HCT116 (cell line): ENCODE data around the gene CETP. TPM values are rescaled to one million over a fixed set of nuclear protein-coding genes. Genes with fewer than 3 reads are reported as not detected.
A peak's percentile ranks its signal among the peaks of the same experiment; 100 is the strongest.

Experiments used
- ATAC-seq: fragments of 200-7000 bp; cut with Tn5 transposase; 2 replicates; pipeline ENCODE4 v1.9.1; 2020; ENCODE audit warnings: mild to moderate bottlenecking, moderate library complexity
- BruUV-seq: library from RNA; stranded (reverse); fragments of 400-500 nt; replicated peaks from 2 replicates; lab custom pipeline; 2021; lab: Mats Ljungman, UMichigan
- CTCF ChIA-PET: fragments of 300-600 bp; sonication (Branson Sonifier 250); formaldehyde crosslinking; loops from one replicate; lab custom pipeline; 2021; ENCODE audit warnings: antibody characterized with exemption; lab: Charles Lee
- POLR2A ChIA-PET: fragments of 300-600, 350-600 bp; sonication (Branson Sonifier 250); formaldehyde crosslinking; loops from one replicate; lab custom pipeline; 2021; ENCODE audit warnings: antibody characterized with exemption; lab: Charles Lee
- RAD21 ChIA-PET, 2 experiments: fragments of 300-600 bp; sonication (Branson Sonifier 250); formaldehyde crosslinking; loops; one replicate each; lab custom pipeline; 2023; ENCODE audit warnings: low total read pairs in 2 of 2; ENCODE audit not compliant: uncharacterized antibody in 2 of 2, unreplicated experiment in 2 of 2, low non-redundant PET in 1 of 2; lab: Charles Lee
- DNase-seq: peaks from one replicate; pipeline ENCODE4 v3.0.0-alpha.2; 2010; ENCODE audit warnings: low read depth, low spot score
- H2AFZ ChIP-seq: fragments of 200-600 bp; shearing (Covaris generic), sonication (generic); 2 replicates; pipeline ENCODE4 v1.6.1; 2017; ENCODE audit warnings: low read depth, mixed run types, mixed read lengths, antibody characterized with exemption, low read length; ENCODE audit not compliant: poor library complexity, severe bottlenecking
- H3K27ac ChIP-seq: 2 replicates; pipeline ENCODE4 v1.5.1; 2012; ENCODE audit warnings: low read depth, low read length
- H3K27me3 ChIP-seq: fragments of 200-600 bp; sonication (generic); 2 replicates; pipeline ENCODE4 v1.6.1; 2016; ENCODE audit warnings: mixed run types, low read length, mixed read lengths; ENCODE audit not compliant: insufficient read depth
- H3K36me3 ChIP-seq, 2 experiments: fragments of 200-500 bp in 1 of 2; fragments of 200-600 bp in 1 of 2; sonication (Bioruptor generic) in 1 of 2; sonication (generic) in 1 of 2; 2 replicates each; pipeline versions ENCODE4 v1.5.1 to v1.6.1; 2014 to 2016; ENCODE audit warnings: low read length in 2 of 2, inconsistent platforms in 1 of 2, mixed read lengths in 1 of 2, mixed run types in 1 of 2; ENCODE audit not compliant: insufficient read depth in 2 of 2, control insufficient read depth in 1 of 2
- H3K4me1 ChIP-seq, 2 experiments: fragments of 200-600 bp in 1 of 2; sonication (generic) in 1 of 2; 2 replicates each; pipeline versions ENCODE4 v1.5.1 to v1.6.1; 2012 to 2017; ENCODE audit warnings: low read length in 2 of 2, inconsistent platforms in 1 of 2, mild to moderate bottlenecking in 1 of 2, mixed read lengths in 1 of 2, mixed run types in 1 of 2, moderate library complexity in 1 of 2; ENCODE audit not compliant: insufficient read depth in 2 of 2, control insufficient read depth in 1 of 2
- H3K4me2 ChIP-seq: fragments of 200-600 bp; sonication (generic); 2 replicates; pipeline ENCODE4 v1.6.1; 2017; ENCODE audit warnings: mixed run types, low read length, mixed read lengths
- H3K4me3 ChIP-seq, 2 experiments: fragments of 200-600 bp in 1 of 2; sonication (generic) in 1 of 2; replicated peaks in 1 of 2; 2 replicates each; pipeline ENCODE4 v1.5.1; 2011 to 2016; ENCODE audit warnings: low read length in 2 of 2, control low read depth in 1 of 2, low read depth in 1 of 2, mild to moderate bottlenecking in 1 of 2, mixed read lengths in 1 of 2, mixed run types in 1 of 2
- H3K79me2 ChIP-seq: fragments of 200-600 bp; sonication (generic); 2 replicates; pipeline ENCODE4 v1.6.1; 2017; ENCODE audit warnings: mild to moderate bottlenecking, mixed run types, low read length, moderate library complexity, mixed read lengths; ENCODE audit not compliant: insufficient read depth
- H3K9ac ChIP-seq: fragments of 200-600 bp; sonication (generic); 2 replicates; pipeline ENCODE4 v1.6.1; 2016; ENCODE audit warnings: low read length, mixed read lengths
- H3K9me2 ChIP-seq: fragments of 200-600 bp; sonication (generic), shearing (Covaris generic); 2 replicates; pipeline ENCODE4 v1.6.1; 2017; ENCODE audit warnings: mixed run types, mild to moderate bottlenecking, moderate library complexity; ENCODE audit not compliant: insufficient read depth
- H3K9me3 ChIP-seq, 2 experiments: fragments of 200-500 bp in 1 of 2; fragments of 200-600 bp in 1 of 2; sonication (Bioruptor generic) in 1 of 2; sonication (generic) in 1 of 2; 2 replicates each; pipeline ENCODE4 v1.6.1; 2014 to 2017; ENCODE audit warnings: low read length in 2 of 2, mixed read lengths in 2 of 2, inconsistent platforms in 1 of 2, low read depth in 1 of 2, mild to moderate bottlenecking in 1 of 2, mixed run types in 1 of 2, moderate library complexity in 1 of 2; ENCODE audit not compliant: control insufficient read depth in 1 of 2, insufficient read depth in 1 of 2
- H4K20me1 ChIP-seq: fragments of 200-600 bp; sonication (generic), shearing (Covaris generic); 2 replicates; pipeline ENCODE4 v1.6.1; 2017; ENCODE audit warnings: mixed run types, mild to moderate bottlenecking, moderate library complexity; ENCODE audit not compliant: insufficient read depth
- CBX3 ChIP-seq: IDR thresholded peaks from 2 replicates; pipeline ENCODE4 v1.6.1; 2012; ENCODE audit warnings: low read depth
- EGR1 ChIP-seq: IDR thresholded peaks from 2 replicates; pipeline ENCODE4 v1.6.1; 2012; ENCODE audit warnings: low read depth
- EZH2 ChIP-seq: fragments of 200-600 bp; sonication (generic); IDR thresholded peaks from 2 replicates; pipeline ENCODE4 v1.6.1; 2017; ENCODE audit warnings: antibody characterized with exemption, mixed run types
- EZH2phosphoT487 ChIP-seq: fragments of 200-600 bp; IDR thresholded peaks from 2 replicates; pipeline ENCODE4 v1.6.1; 2018; ENCODE audit warnings: antibody characterized with exemption, borderline replicate concordance
- MAX ChIP-seq: IDR thresholded peaks from 2 replicates; pipeline ENCODE4 v1.6.1; 2012
- POLR2A ChIP-seq: IDR thresholded peaks from 2 replicates; pipeline ENCODE4 v1.7.0; 2011; ENCODE audit warnings: borderline replicate concordance; ENCODE audit not compliant: insufficient read depth, insufficient read length; ENCODE audit errors: extremely low read depth
- POLR2AphosphoS5 ChIP-seq: IDR thresholded peaks from 2 replicates; pipeline ENCODE4 v1.6.1; 2011; ENCODE audit warnings: mild to moderate bottlenecking, low read depth, low read length, moderate library complexity
- SIN3A ChIP-seq: IDR thresholded peaks from 2 replicates; pipeline ENCODE4 v1.6.1; 2012; ENCODE audit warnings: low read depth
- YY1 ChIP-seq: IDR thresholded peaks from 2 replicates; pipeline ENCODE4 v1.6.1; 2011; ENCODE audit warnings: low read length, low read depth, moderate library complexity, mild to moderate bottlenecking; ENCODE audit not compliant: insufficient replicate concordance; ENCODE audit errors: extremely low read depth
- ZBTB33 ChIP-seq: IDR thresholded peaks from 2 replicates; pipeline ENCODE4 v1.6.1; 2011; ENCODE audit warnings: mild to moderate bottlenecking, low read length, moderate library complexity; ENCODE audit not compliant: insufficient replicate concordance; ENCODE audit errors: extremely low read depth
- ZFX ChIP-seq: fragments of 450-650 bp; IDR thresholded peaks from 2 replicates; pipeline ENCODE4 v1.6.1; 2017
- intact Hi-C: fragments of 100-400 bp; cut with micrococcal nuclease; formaldehyde crosslinking; loops from 2 replicates; pipeline ENCODE4 v1.10.0; 2022
- total RNA-seq: library from RNA; stranded (reverse); gene quantifications from one replicate; pipeline ENCODE4 v1.2.1, GENCODE V29; 2021; ENCODE audit not compliant: unreplicated experiment

CETP gene
- total RNA-seq, 1 experiment from 2014 or later = not detected

GRCh38 chr16:56939801-56940200 is 21.9 kb upstream of the CETP start:
- Histone ChIP-seq H3K4me2 (no peak overlapping the region), H3K36me3 (peaks cover 79 to 89% of the 10 kb centered on the region in 2 experiments)
- TF ChIP-seq ZFX (no peak), POLR2A (no peak), MAX (no peak), POLR2AphosphoS5 (no peak), CBX3 (no peak), EZH2 (no peak), EZH2phosphoT487 (no peak), EGR1 (no peak), YY1 (no peak), SIN3A (no peak)
- TF ChIP-seq, all 23 proteins: peak for 0
- intact Hi-C loops = loop anchor here (10.0 kb wide), 1 partner anchor 365 kb away; no protein-coding TSS in a partner anchor
- Histone ChIP-seq H3K9me2 (no peaks in the 10 kb centered on the region), H3K4me1 (peaks cover 0 to under 1% of the 10 kb centered on the region in 2 experiments; a peak in 1 of 4 replicates), H3K27me3 (no peaks in the 10 kb centered on the region), H3K9me3 (no peaks in the 10 kb centered on the region), H2AFZ (no peak overlapping the region), H3K79me2 (peaks cover 26% of the 10 kb centered on the region), H3K9ac (no peak overlapping the region), H3K27ac (no peak overlapping the region), H3K4me3 (no peak overlapping the region), H4K20me1 (no peaks in the 10 kb centered on the region)
- POLR2A ChIA-PET = interaction anchor here (1.0 kb wide), 1 partner anchor 8 kb away, joined by 3 read pairs; no protein-coding TSS in a partner anchor
- BruUV-seq = no TSS peak
- CTCF ChIA-PET = no interaction called here
- ATAC-seq (no peak), DNase-seq (no peak)
- RAD21 ChIA-PET = no interaction called here

GRCh38 chr16:56941092-56941491 is 20.7 kb upstream of the CETP start:
- no peaks in the 10 kb centered on the region for H4K20me1 ChIP-seq
- POLR2A ChIA-PET = interaction anchor here (0.7 to 1.6 kb wide), 2 partner anchors 9 to 85 kb away, joined by 3 read pairs; partner anchors contain the start of gene HERPUD1
- no peak overlapping the region for H3K9ac ChIP-seq
- H3K27ac ChIP-seq = no peak overlapping the region
- TF ChIP-seq POLR2AphosphoS5 (0 out of 2 replicates have a peak, but pooled peaks have one; percentile 12), ZBTB33 (no peak)
- RAD21 ChIA-PET = interaction anchor here in 1 of 2 experiments (0.9 kb wide), 1 partner anchor 10 kb away, joined by 3 read pairs; no protein-coding TSS in a partner anchor
- peaks cover 0 to 3% of the 10 kb centered on the region in 2 experiments; a peak in 1 of 4 replicates for H3K4me1 ChIP-seq
- H3K27me3 ChIP-seq = no peaks in the 10 kb centered on the region
- ATAC-seq = no peak
- intact Hi-C loops = no loop called here
- H3K36me3 ChIP-seq = peaks cover 75 to 84% of the 10 kb centered on the region in 2 experiments
- no peaks in the 10 kb centered on the region for H3K9me3 ChIP-seq
- CTCF ChIA-PET = no interaction called here
- peaks cover 13% of the 10 kb centered on the region for H3K79me2 ChIP-seq
- H2AFZ ChIP-seq = no peak overlapping the region
- BruUV-seq = no TSS peak
- no peak overlapping the region for H3K4me2 ChIP-seq
- no peak for DNase-seq
- H3K4me3 ChIP-seq = no peak overlapping the region
- no peaks in the 10 kb centered on the region for H3K9me2 ChIP-seq
